Stimulated activated CD4-positive, alpha-beta T cell treated with anti-CD3 and anti-CD28 coated beads, Interleukin-4, amount 100 ng/mL, for 1 hour (primary cell): Measurements from ENCODE around the gene INIP.
"Not testable (repeated sequence)": the region's sequence is repeated elsewhere in the genome, so short reads cannot be mapped to it uniquely, and the experiment has no call there.

ENCODE experiments used
- DNase-seq: peaks from one replicate; pipeline ENCODE4 v3.0.0-alpha.2; 2020

INIP gene

DNA sequence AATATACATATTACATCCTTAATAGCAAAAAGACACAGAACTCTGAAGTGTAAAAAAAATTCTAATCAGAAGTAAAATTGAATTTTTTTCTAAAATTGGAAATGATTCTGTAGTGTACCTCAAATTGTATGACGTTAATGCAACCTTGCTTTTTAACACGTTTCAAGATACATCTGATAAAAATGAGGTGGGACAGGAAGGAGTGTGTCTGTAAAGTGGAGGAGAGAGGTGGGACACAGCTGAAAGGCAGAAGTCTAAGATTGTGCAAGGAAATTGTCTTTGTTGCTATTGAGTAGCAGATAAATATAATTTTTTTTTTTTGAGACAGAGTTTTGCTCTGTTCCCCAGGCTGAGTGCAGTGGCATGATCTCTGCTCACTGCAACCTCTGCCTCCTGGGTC is 17.0 kb upstream of the INIP start:
- no peak for DNase-seq

DNA sequence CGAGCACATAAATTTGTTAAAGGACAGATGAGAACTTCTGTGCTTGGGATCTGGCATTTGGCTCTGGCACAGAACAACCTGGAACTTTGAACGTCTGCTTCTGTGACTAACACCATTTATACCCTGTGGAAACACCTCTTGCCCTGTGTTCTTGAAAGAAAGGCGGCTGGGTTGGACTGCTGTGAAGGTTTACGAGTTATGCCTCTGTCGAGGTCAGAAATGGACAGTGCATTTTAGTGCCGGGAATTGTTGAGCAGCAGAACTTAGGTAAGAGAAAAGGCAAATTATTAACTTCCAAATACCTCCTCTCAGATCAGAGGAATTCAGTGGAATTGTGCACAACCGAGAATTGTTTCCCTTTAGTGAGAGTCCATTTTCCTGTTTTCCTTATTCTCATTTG is 14.1 kb upstream of the INIP start:
- no peak for DNase-seq

GRCh38 chr9:112728401-112728800 is 10.5 kb upstream of the INIP start:
- no peak for DNase-seq

DNA sequence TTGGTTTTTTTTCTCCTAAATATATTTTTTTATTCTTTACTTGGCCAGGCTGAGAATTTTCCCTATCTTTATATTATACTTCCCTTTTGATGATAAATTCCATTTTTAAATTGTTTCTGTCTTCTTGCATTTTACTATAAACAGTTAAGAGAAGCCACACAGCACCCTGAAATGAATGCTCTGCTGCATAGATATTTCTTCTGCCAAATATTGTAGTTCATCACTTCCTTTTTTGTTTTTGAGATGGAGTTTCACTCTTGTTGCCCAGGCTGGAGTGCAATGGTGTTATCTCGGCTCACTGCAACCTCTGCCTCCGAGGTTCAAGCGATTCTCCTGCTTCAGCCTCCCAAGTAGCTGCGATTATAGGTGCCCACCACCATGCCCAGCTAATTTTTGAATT is 8.5 kb upstream of the INIP start:
- DNase-seq, result no peak

DNA sequence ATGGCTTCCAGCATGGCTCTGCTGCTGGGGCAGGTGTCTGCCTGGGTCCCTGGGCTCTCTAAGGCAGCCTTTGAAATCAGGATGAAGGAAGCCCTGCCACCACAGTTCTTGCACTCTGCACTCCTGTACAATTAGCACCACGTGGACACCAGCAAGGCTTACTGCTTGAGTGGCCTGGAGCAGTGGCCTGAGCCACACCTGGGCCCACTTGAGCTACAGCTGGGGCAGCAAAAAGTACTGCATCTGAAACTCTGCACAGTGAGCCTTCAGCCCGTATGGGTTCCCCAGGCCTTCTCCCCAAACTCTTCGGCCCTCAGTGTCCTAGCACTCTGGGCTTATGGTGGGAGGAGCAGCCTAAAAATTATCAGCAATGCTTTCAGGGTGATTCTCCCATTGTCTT is 8.0 kb upstream of the INIP start:
- DNase-seq, result no peak

DNA sequence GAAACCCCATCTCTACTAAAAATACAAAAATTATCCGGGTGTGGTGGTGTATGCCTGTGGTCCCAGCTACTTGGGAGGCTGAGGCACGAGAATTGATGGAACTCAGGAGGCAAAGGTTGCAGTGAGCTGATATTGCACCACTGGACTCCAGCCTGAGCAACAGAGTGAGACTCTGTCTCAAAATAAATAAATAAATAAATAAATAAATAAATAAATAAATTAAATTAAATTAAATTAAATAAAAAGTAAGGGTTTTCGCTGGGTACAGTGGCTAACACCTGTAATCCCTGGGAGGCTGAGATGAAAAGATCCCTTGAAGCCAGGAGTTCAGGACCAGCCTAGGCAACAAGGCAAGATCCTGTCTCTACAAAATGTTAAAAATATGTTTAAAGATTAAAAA is 4.8 kb upstream of the INIP start:
- not testable (repeated sequence) for DNase-seq

DNA sequence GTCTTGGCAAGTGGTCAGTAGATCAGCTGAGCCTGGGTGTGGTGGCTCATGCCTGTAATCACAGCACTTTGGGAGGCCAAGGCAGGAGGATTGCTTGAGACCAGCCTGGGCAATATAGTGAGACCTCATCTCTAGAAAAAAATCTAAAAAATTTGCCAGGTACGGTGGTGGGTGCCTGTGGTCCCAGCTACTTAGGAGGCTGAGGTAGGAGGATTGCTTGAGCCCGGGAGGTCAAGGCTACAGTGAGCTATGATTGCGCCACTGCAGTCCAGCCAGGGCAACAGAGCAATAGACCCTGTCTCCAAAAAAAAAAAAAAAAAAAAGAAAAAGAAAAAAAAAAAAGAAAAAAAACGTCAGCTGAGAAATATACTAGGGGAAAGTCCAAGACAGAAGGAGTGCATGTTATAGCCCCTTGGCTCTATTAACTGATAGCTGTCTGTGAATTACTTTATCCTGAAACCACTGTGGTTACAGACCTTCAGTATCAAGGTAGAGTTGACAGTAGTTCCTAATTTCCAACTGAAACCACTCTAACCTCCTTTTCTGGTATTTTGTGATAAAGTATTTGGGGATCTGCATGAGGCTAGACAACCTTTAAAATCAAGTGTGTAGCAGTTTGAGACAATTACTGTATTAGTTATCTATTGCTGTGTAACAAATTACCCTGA is 2.3 kb upstream of the INIP start:
- DNase-seq, result no peak

DNA sequence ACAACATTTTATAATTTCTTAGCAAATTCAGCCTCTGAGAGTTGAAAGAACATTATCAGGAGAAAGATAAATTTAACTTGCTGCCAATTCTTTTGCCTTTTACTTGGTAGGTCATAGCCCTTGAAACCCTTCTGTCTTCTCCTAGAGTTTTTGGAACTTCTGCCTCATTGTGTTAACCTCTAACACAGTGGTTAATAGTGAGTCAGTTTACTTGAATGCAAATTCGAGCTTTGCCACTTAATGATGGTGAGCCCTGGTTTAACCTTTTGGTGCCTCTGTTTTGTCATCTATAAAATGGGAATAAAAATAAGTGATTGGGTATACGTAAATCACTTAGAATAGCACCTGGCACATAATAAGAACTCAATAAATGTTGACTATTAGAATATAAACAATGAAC is 1.8 kb upstream of the INIP start:
- no peak for DNase-seq

GRCh38 chr9:112719241-112719691 is 1.3 kb upstream of the INIP start:
- no peak for DNase-seq

- DNase-seq, result no peak
Measured at GRCh38 chr9:112712678-112713077, 5.2 kb downstream of the INIP start.

GRCh38 chr9:112711050-112711689 is 6.7 kb downstream of the INIP start:
- no peak for DNase-seq

DNA sequence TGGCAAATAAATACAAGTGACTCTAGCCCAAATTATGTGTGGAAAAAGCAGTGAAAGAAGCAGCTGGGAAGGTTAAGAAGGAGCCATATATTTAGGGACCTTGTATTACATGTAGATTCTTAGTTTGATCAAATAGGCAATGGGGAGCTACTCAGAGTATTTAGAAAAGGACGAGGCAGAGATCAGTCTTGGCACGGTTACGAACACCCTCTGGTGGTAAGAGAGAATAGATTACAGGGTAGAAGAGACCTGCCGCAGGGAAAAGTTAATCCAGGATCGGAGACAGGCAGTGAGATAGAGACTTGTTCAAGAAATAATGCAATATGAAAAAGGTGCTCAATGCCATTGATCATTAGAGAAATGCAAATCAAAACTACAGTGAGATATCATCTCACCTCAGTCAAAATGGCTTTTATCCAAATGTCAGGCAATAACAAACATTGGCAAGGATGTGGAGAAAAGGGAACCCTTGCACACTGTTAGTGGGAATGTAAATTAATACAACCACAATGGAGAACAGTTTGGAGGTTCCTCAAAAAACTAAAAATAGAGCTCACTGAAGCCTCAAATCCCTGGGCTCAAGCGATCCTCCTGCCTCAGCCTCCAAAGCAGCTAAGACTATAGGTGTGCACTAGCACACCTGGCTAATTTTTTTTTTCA is 12.0 kb downstream of the INIP start:
- no peak for DNase-seq

DNA sequence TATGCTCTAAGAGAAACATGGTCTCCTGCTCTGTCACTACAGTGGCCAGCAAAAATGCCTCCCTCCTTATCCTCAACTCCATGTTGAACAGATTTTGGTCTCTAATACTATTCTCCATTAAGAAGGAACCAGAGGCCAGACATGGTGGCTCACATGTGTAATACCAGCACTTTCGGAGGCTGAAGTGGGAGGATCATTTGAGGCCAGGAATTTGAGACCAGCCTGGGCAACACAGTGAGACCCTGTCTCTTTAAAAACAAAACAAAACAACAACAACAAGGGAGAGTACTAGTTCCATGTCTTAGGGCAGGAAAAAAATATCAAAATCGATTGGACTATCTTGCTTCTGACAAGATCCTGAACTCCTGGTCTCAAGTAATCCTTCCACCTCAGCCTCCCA is 14.6 kb downstream of the INIP start:
- DNase-seq, result no peak

DNA sequence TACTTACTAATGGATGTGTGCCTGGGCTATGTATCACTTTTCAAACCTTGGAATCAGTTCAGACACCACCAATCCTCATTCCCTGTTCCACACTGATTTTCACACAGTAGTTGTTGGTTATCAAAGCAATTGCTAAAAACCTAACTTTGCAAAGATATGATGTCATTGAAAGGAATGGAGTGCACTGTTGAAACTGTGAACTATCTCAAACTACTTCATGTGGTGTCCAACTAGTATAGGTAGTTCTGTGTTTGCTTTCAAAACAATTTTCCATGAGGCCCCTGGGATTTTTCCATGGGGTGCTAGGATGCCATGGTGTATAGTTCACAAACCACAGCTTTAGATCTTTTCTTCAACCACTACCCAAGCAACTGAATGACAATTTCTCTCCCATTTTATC is 17.8 kb downstream of the INIP start:
- DNase-seq, result no peak

DNA sequence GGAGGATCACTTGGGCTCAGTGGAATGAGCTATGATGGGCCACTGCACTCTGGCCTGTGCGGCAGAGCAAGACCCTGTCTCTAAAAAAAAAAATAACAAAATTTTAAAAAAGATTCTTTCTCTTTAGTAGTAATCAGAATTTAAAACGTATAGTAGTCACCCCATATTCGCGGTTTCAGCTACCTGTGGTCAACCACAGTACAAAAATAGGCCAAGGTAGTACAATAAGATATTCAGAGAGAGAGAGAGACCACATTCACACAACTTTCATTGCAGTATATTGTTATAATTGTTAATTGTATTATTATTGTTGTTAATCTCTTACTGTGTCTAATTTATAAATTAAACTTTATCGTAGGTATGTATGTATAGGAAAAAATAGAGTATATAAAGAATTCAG is 18.7 kb downstream of the INIP start:
- no peak for DNase-seq

DNA sequence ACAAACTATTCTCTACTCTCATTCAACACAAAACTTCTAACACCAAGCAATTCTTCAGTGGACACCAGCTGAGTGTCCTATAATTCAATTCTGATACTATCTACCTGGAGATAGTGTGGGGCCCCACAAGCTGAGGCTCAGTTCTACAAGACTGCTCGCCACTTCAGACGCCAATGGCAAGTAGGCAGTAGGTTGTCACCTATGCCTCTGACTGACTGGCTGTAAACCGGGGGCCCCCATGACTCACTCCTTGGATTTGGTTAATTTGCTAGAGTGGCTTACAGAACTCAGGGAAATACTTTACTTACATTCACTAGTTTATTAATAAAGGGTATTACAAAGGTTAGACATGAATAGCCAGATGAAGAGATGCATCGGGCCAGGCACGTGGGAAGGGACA is 21.5 kb downstream of the INIP start:
- DNase-seq, result no peak

- DNase-seq, result no peak
Measured at GRCh38 chr9:112694706-112695555, 23.0 kb downstream of the INIP start.

DNA sequence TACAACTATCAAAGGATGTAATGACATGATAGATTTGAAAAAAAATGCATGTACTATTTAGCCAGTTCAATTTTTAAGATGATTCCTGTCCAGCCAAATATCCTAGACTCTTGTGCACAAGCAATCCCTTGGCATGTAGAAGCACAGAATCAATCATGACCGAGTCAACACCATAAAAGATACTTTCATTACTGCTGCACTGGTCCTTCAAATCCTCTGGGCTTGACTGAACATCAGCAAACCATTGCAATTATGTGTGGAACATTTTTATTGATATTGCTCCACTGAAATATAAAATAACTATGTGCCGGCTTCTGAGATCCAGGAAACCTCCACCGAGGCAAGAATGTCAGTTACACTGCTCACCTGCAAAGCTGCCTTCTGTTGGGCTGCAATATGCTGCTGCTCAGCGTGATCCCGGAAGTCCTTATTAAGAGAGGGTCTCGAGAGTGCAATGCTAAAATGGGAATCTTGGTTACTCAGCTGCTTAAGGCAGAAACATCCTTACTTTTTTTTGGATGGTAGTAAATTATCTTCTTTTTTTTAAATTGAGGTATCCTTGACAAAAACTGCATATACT is 28.7 kb downstream of the INIP start:
- no peak for DNase-seq

- DNase-seq, result no peak
Measured at GRCh38 chr9:112680731-112681402, 37.0 kb downstream of the INIP start.

DNA sequence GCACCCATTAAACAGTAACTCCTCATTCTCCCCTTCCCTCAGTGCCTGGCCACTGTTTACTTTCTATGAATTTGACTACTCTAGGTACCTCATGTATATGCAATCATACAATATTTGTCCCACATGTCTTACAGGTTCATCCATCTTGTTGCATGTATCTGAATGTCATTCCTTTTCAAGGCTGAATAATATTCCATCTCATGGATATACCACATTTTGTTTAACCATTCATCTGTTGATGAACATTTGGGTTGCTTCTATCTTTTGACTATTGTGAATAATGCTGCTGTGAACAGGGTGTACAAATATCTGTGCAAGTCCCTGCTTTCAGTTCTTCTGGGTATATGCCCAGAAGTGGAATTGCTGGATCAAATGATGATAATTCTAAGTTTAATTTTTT is 40.9 kb downstream of the INIP start:
- no peak for DNase-seq

DNA sequence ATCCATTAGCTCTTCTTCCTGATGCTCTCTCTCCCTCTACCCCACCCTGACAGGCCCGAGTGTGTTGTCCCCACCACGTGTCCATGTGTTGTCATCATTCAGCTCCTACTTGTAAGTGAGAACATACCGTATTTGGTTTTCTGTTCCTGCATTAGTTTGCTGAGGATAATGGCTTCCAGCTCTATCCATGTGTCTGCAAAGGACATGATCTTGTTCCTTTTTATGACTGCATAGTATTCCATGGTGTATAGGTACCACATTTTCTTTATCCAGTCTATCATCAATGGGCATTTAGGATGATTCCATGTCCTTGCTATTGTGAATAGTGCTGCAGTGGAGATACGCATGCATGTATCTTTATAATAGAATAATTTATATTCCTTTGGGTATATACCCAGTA is 44.7 kb downstream of the INIP start:
- DNase-seq, result not testable (repeated sequence)

- DNase-seq, result no peak
Measured at GRCh38 chr9:112670991-112671625, 46.8 kb downstream of the INIP start.
